DND-41 (cell line): ENCODE data around the gene GYS1.

Experiments used
- EZH2 ChIP-seq: IDR thresholded peaks from 3 replicates; pipeline ENCODE4 v1.6.1; 2012; ENCODE audit warnings: borderline replicate concordance, low read depth, mild to moderate bottlenecking, moderate library complexity, low read length, inconsistent platforms; ENCODE audit not compliant: severe bottlenecking
- TF ChIP-seq, protein P1 (sequence below): IDR thresholded peaks from 2 replicates; pipeline ENCODE4 v1.5.1; 2012; ENCODE audit warnings: borderline replicate concordance, low read length, moderate library complexity, mild to moderate bottlenecking; ENCODE audit not compliant: poor library complexity, severe bottlenecking; ENCODE audit errors: extremely low read depth

DNA sequence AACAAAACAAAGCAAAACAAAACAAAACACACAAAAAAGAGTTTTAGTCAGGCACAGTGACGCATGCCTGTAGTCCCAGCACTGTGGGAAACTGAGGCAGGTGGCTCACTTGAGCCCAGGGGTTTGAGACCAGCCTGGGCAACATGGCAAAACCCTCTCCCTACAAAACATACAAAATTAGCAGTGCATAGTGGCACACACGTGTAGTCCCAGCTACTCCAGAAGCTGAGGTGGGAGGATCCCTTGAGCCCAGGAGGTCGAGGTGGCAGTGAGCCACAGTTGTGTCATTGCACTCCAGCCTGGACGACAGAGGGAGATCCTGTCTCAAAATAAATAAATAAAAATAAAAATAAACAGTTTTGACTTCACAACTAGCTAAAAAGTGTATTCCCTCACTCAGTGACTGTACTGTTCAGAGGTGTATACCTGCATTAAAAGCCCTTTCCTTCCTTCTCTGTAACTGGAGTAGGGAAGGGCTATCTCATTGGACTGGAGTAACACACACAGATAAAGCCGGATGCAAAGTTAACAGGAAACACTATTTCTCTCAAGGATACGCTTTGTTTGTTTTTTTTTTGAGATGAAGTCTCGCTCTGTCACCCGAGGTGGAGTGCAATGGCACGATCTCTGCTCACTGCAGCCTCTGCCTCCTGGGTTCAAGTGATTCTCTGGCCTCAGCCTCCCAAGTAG lies 42.1 kb downstream of the GYS1 start:
- TF ChIP-seq, protein P1, sequence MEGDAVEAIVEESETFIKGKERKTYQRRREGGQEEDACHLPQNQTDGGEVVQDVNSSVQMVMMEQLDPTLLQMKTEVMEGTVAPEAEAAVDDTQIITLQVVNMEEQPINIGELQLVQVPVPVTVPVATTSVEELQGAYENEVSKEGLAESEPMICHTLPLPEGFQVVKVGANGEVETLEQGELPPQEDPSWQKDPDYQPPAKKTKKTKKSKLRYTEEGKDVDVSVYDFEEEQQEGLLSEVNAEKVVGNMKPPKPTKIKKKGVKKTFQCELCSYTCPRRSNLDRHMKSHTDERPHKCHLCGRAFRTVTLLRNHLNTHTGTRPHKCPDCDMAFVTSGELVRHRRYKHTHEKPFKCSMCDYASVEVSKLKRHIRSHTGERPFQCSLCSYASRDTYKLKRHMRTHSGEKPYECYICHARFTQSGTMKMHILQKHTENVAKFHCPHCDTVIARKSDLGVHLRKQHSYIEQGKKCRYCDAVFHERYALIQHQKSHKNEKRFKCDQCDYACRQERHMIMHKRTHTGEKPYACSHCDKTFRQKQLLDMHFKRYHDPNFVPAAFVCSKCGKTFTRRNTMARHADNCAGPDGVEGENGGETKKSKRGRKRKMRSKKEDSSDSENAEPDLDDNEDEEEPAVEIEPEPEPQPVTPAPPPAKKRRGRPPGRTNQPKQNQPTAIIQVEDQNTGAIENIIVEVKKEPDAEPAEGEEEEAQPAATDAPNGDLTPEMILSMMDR = no peak
- TF ChIP-seq EZH2 = no peak
